K562 (cell line): ENCODE data around the gene CD44. TPM values are rescaled to one million over a fixed set of nuclear protein-coding genes. Genes with fewer than 3 reads are reported as not detected.

Source experiments
- ATAC-seq: fragments of 200-7000 bp; cut with Tn5 transposase; 3 replicates; pipeline ENCODE4 v1.9.1; 2020; ENCODE audit warnings: moderate library complexity
- BruUV-seq: library from RNA; stranded (reverse); fragments of 400-500 nt; replicated peaks from 2 replicates; lab custom pipeline; 2021; lab: Mats Ljungman, UMichigan
- CTCF ChIA-PET: fragments of 300-600 bp; formaldehyde crosslinking; extraction: SDS; loops from one replicate; lab custom pipeline; 2021; ENCODE audit warnings: low intra/inter-chr PET ratio; lab: Yijun Ruan, JAX
- POLR2A ChIA-PET: fragments of 300-600, 350-650 bp; sonication (Branson Sonifier 250); formaldehyde crosslinking; extraction: SDS; loops from one replicate; lab custom pipeline; 2021; ENCODE audit warnings: antibody characterized with exemption, inconsistent platforms; lab: Yijun Ruan, JAX
- DNase-seq, 4 experiments: peaks; one replicate each; pipeline versions ENCODE4 v3.0.0 to v3.0.0-alpha.2; 2011 to 2018; ENCODE audit warnings: low spot score in 3 of 4, mixed read lengths in 3 of 4; ENCODE audit errors: extremely low read depth in 1 of 4
- FAIRE-seq: peaks from 2 replicates; lab custom pipeline; 2011; peaks lifted over from hg19 to GRCh38; lab: Jason Lieb, UNC
- H2AFZ ChIP-seq: 2 replicates; pipeline ENCODE4 v1.6.0; 2011; ENCODE audit warnings: low read depth, low read length, control low read depth, inconsistent platforms
- H3K27ac ChIP-seq: fragments of 200-600 bp; 3 replicates; pipeline ENCODE4 v1.8.0; 2011; ENCODE audit warnings: low read depth, mild to moderate bottlenecking, control low read depth, inconsistent platforms, low read length, moderate library complexity, mixed read lengths; ENCODE audit errors: extremely low read depth
- H3K27me3 ChIP-seq, 2 experiments: fragments of 300-600 bp in 1 of 2; 2 replicates in 1 of 2; 3 replicates in 1 of 2; pipeline versions ENCODE4 v1.6.0 to v1.8.0; 2011; ENCODE audit warnings: inconsistent platforms in 2 of 2, low read length in 2 of 2, mild to moderate bottlenecking in 1 of 2, mixed read lengths in 1 of 2, moderate library complexity in 1 of 2; ENCODE audit not compliant: control insufficient read depth in 2 of 2, insufficient read depth in 2 of 2
- H3K36me3 ChIP-seq: fragments of 300-600 bp; 3 replicates; pipeline ENCODE4 v1.8.0; 2011; ENCODE audit warnings: mild to moderate bottlenecking, low read length, inconsistent platforms; ENCODE audit not compliant: control insufficient read depth, insufficient read depth
- H3K4me1 ChIP-seq, 2 experiments: fragments of 200-600 bp in 1 of 2; replicated peaks in 1 of 2; 2 replicates in 1 of 2; 3 replicates in 1 of 2; pipeline versions ENCODE4 v1.5.1 to v1.8.0; 2011; ENCODE audit warnings: inconsistent platforms in 2 of 2, low read length in 2 of 2, mild to moderate bottlenecking in 1 of 2, mixed read lengths in 1 of 2, moderate library complexity in 1 of 2; ENCODE audit not compliant: control insufficient read depth in 2 of 2, insufficient read depth in 2 of 2
- H3K4me2 ChIP-seq: 2 replicates; pipeline ENCODE4 v1.6.1; 2011; ENCODE audit warnings: low read length, control low read depth, inconsistent platforms, mixed read lengths; ENCODE audit not compliant: insufficient read depth
- H3K4me3 ChIP-seq: fragments of 200-600 bp; sonication (generic), shearing (Covaris generic); 2 replicates; pipeline ENCODE4 v1.5.1; 2016; ENCODE audit warnings: control low read depth, inconsistent platforms
- H3K79me2 ChIP-seq: fragments of 200-600 bp; 3 replicates; pipeline ENCODE4 v1.8.0; 2011; ENCODE audit warnings: low read length, inconsistent platforms; ENCODE audit not compliant: control insufficient read depth, insufficient read depth
- H3K9ac ChIP-seq, 2 experiments: 2 replicates each; pipeline versions ENCODE4 v1.6.0 to v1.6.1; 2011; ENCODE audit warnings: low read depth in 2 of 2, low read length in 2 of 2, control low read depth in 1 of 2, inconsistent platforms in 1 of 2, mild to moderate bottlenecking in 1 of 2, mixed read lengths in 1 of 2; ENCODE audit not compliant: insufficient read depth in 1 of 2
- H3K9me1 ChIP-seq: one replicate; pipeline ENCODE4 v1.6.0; 2011; ENCODE audit warnings: inconsistent platforms, mild to moderate bottlenecking, low read length, moderate library complexity; ENCODE audit not compliant: control insufficient read depth, insufficient read depth
- H3K9me3 ChIP-seq: replicated peaks from 2 replicates; pipeline ENCODE4 v1.5.1; 2011; ENCODE audit warnings: low read depth, low read length, inconsistent platforms; ENCODE audit not compliant: control insufficient read depth, insufficient read depth
- H4K20me1 ChIP-seq: replicated peaks from 2 replicates; pipeline ENCODE4 v1.6.1; 2011; ENCODE audit warnings: low read length, inconsistent platforms, mixed read lengths; ENCODE audit not compliant: control insufficient read depth, insufficient read depth
- CC2D1A ChIP-seq: fragments of 450-650 bp; IDR thresholded peaks from 2 replicates; pipeline ENCODE4 v1.6.1; 2017; ENCODE audit warnings: mild to moderate bottlenecking
- CCAR2 ChIP-seq: fragments of 200-400 bp; formaldehyde crosslinking; IDR thresholded peaks from 2 replicates; pipeline ENCODE4 v1.6.1; 2017; ENCODE audit warnings: mild to moderate bottlenecking, low read depth, low read length
- GABPA ChIP-seq: fragments of 200-800 bp; sonication (Bioruptor generic); conservative IDR thresholded peaks from 2 replicates; pipeline ENCODE4 v1.6.1; 2016; ENCODE audit warnings: low read depth, missing genetic modification characterization, missing compliant biosample characterization
- HSF4 ChIP-seq: fragments of 250-450 bp; sonication (Bioruptor Pico); IDR thresholded peaks from 2 replicates; pipeline ENCODE4 v2.1.2; 2022; ENCODE audit warnings: mild to moderate bottlenecking, moderate library complexity, borderline replicate concordance
- MCM2 ChIP-seq: fragments of 450-650 bp; IDR thresholded peaks from 2 replicates; pipeline ENCODE4 v1.6.1; 2017; ENCODE audit warnings: low read depth, mild to moderate bottlenecking
- POU5F1 ChIP-seq: fragments of 150-350 bp; IDR thresholded peaks from 2 replicates; pipeline ENCODE4 v1.6.1; 2014; ENCODE audit warnings: borderline replicate concordance, low read length, low read depth, mild to moderate bottlenecking; ENCODE audit not compliant: partially characterized antibody
- RBM34 ChIP-seq: fragments of 200-400 bp; formaldehyde crosslinking; IDR thresholded peaks from 2 replicates; pipeline ENCODE4 v1.6.1; 2018; ENCODE audit warnings: low read length, borderline replicate concordance; ENCODE audit not compliant: insufficient read depth
- SPI1 ChIP-seq: IDR thresholded peaks from 2 replicates; pipeline ENCODE4 v1.6.1; 2011; ENCODE audit warnings: low read depth, low read length, control low read depth, borderline replicate concordance
- ZNF134 ChIP-seq: fragments of 250-450 bp; sonication (Bioruptor Pico); conservative IDR thresholded peaks from 2 replicates; pipeline ENCODE4 v1.4.0; 2020
- ZNF184 ChIP-seq: sonication (generic); formaldehyde crosslinking; IDR thresholded peaks from 2 replicates; pipeline ENCODE4 v1.5.0; 2020; ENCODE audit warnings: missing genetic modification reagents
- WGBS: fragments of 100-300 bp; shearing (Covaris generic); methylation state at CpG from one replicate; pipeline ENCODE4 v1.1.6; 2016; ENCODE audit warnings: low coverage, mixed read lengths; ENCODE audit not compliant: insufficient coverage; ENCODE audit errors: missing lambda C conversion rate; 5-methylcytosine and 5-hydroxymethylcytosine counted together
- in situ Hi-C: fragments of 300-500 bp; cut with MboI; formaldehyde crosslinking; loops from 4 replicates; pipeline ENCODE4 v1.15.0; 2018; ENCODE audit warnings: inconsistent platforms, mixed read lengths
- intact Hi-C: fragments of 100-400 bp; cut with micrococcal nuclease; formaldehyde crosslinking; loops from 2 replicates; pipeline ENCODE4 v1.14.2; 2022
- polyA plus RNA-seq, 8 experiments: library from polyadenylated mRNA; depleted of rRNA in 4 of 8; stranded (reverse) in 5 of 8; unstranded in 3 of 8; fragments of >200 nt; fragmentation: Nextera tagmentation in 2 of 8; fragmentation: Illumina TruSeq in 1 of 8; extraction: Ambion mirVana in 2 of 8; extraction: Trizol in 1 of 8; gene quantifications; 2 replicates each; pipeline versions ENCODE4 v1.2.1 to v1.2.3, GENCODE V29; 2011 to 2014; ENCODE audit warnings: inconsistent platforms in 1 of 8, missing spikeins in 1 of 8
- total RNA-seq, 7 experiments: library from RNA; depleted of rRNA in 6 of 7; stranded (reverse); fragments of >200 nt in 6 of 7; fragmentation: Illumina TruSeq in 2 of 7; extraction: Trizol in 2 of 7; gene quantifications; 2 replicates each; pipeline versions ENCODE4 v1.2.1 to v1.2.3, GENCODE V29; 2011 to 2021; ENCODE audit warnings: low replicate concordance in 1 of 7
- TF ChIP-seq, protein P1 (sequence below): fragments of 250-450 bp; sonication (Bioruptor Pico); IDR thresholded peaks from 2 replicates; pipeline ENCODE4 v1.4.0; 2020; ENCODE audit warnings: mild to moderate bottlenecking, moderate library complexity
- TF ChIP-seq, protein P2 (sequence below): sonication (generic); formaldehyde crosslinking; IDR thresholded peaks from 2 replicates; pipeline ENCODE4 v1.5.0; 2020; ENCODE audit warnings: missing genetic modification reagents
- TF ChIP-seq, protein P3 (sequence below): fragments of 450-650 bp; formaldehyde crosslinking; IDR thresholded peaks from 2 replicates; pipeline ENCODE4 v1.4.0; 2020; ENCODE audit warnings: mild to moderate bottlenecking, mixed read lengths

CD44 gene
- total and polyA plus RNA-seq, 9 of the 15 experiments (the other 6 are each of a cell fraction or from before 2014, with no cell fraction given), result 1.2 to 13.9 (median 3.0) TPM

DNA sequence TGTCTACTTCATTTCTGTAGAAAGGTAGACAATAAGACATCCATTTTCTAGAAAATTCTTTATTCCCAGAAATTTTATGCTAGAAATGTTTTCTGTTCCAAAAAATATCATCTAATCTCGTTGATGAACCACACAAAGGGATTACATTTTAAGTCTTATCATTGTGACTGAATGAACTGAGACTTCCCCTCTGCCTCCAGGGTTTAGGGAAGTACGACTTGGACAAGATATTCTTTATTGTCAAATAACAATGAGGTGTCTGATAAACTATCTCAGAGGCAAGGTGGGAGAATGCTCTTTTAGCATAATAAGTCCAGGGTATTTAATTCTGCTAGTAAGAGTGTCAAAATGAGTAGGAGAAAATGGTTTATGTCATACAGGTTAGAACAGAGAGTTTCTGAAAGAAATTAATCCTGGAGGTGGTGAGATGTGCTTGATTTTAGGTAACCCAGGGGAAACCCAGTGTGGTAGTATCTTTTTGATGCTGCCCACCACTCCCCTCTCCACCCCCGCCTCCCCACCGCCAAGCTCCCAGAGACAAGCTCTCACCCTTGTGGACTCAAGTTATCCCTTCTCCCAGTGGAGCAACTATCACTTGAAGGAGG lies 100.6 kb downstream of the CD44 start (continued):
- no peak for TF ChIP-seq RBM34
- TF ChIP-seq, protein P1, sequence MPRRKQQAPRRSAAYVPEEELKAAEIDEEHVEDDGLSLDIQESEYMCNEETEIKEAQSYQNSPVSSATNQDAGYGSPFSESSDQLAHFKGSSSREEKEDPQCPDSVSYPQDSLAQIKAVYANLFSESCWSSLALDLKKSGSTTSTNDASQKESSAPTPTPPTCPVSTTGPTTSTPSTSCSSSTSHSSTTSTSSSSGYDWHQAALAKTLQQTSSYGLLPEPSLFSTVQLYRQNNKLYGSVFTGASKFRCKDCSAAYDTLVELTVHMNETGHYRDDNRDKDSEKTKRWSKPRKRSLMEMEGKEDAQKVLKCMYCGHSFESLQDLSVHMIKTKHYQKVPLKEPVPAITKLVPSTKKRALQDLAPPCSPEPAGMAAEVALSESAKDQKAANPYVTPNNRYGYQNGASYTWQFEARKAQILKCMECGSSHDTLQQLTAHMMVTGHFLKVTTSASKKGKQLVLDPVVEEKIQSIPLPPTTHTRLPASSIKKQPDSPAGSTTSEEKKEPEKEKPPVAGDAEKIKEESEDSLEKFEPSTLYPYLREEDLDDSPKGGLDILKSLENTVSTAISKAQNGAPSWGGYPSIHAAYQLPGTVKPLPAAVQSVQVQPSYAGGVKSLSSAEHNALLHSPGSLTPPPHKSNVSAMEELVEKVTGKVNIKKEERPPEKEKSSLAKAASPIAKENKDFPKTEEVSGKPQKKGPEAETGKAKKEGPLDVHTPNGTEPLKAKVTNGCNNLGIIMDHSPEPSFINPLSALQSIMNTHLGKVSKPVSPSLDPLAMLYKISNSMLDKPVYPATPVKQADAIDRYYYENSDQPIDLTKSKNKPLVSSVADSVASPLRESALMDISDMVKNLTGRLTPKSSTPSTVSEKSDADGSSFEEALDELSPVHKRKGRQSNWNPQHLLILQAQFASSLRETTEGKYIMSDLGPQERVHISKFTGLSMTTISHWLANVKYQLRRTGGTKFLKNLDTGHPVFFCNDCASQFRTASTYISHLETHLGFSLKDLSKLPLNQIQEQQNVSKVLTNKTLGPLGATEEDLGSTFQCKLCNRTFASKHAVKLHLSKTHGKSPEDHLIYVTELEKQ (CRISPR knock-in tag), result no peak

DNA sequence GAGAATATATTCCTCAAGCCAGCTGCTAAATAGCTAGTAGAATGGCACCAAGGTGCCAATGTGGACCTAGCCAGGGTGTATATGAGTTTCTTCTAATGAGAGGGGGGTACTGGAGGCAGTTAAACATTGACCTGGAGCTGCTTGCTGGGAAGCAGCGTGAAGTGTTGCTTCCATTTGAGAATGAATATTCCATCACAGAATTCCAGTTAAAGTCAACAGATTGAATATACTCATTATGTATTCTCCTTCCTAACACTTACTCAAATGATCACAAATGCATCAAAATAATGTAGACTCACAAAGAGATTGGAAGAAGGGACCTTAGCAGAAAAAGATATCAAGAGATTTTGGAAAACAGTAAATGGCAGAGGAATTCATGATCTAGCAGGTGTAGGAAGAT lies 102.1 kb downstream of the CD44 start:
- FAIRE-seq, result no peak
- in situ Hi-C loops, result loop anchor here (25.0 kb wide), 1 partner anchor 304 kb away; no protein-coding TSS in a partner anchor
- Histone ChIP-seq H3K27ac (no peak overlapping the region), H2AFZ (no peak overlapping the region), H3K4me3 (no peak overlapping the region), H3K4me2 (no peak overlapping the region), H3K4me1 (no peaks in the 10 kb centered on the region; a peak in 1 of 5 replicates), H3K9me3 (no peaks in the 10 kb centered on the region), H3K79me2 (no peaks in the 10 kb centered on the region), H3K9ac (no peak overlapping the region), H3K27me3 (peaks cover 0 to 3% of the 10 kb centered on the region in 2 experiments; a peak in 3 of 5 replicates), H3K36me3 (no peaks in the 10 kb centered on the region), H3K9me1 (no peaks in the 10 kb centered on the region), H4K20me1 (no peaks in the 10 kb centered on the region)
- intact Hi-C loops, result no loop called here
- no peak for ATAC-seq
- POLR2A ChIA-PET, result interaction anchor here (0.6 kb wide), 1 partner anchor 12 kb away, joined by 4 read pairs; no protein-coding TSS in a partner anchor
- no peak for TF ChIP-seq HSF4 (CRISPR knock-in tag)
- TF ChIP-seq, protein P2, sequence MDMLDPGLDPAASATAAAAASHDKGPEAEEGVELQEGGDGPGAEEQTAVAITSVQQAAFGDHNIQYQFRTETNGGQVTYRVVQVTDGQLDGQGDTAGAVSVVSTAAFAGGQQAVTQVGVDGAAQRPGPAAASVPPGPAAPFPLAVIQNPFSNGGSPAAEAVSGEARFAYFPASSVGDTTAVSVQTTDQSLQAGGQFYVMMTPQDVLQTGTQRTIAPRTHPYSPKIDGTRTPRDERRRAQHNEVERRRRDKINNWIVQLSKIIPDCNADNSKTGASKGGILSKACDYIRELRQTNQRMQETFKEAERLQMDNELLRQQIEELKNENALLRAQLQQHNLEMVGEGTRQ (CRISPR knock-in tag), result no peak
- TF ChIP-seq GABPA (tag), result no peak
- no peak for TF ChIP-seq ZNF184 (CRISPR knock-in tag)
- TF ChIP-seq MCM2, result no peak
- TF ChIP-seq CCAR2, result no peak
- TF ChIP-seq, protein P3, sequence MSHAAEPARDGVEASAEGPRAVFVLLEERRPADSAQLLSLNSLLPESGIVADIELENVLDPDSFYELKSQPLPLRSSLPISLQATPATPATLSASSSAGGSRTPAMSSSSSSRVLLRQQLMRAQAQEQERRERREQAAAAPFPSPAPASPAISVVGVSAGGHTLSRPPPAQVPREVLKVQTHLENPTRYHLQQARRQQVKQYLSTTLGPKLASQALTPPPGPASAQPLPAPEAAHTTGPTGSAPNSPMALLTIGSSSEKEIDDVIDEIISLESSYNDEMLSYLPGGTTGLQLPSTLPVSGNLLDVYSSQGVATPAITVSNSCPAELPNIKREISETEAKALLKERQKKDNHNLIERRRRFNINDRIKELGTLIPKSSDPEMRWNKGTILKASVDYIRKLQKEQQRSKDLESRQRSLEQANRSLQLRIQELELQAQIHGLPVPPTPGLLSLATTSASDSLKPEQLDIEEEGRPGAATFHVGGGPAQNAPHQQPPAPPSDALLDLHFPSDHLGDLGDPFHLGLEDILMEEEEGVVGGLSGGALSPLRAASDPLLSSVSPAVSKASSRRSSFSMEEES (CRISPR knock-in tag), result no peak
- TF ChIP-seq SPI1, result no peak
- TF ChIP-seq CC2D1A, result no peak
- no peak for TF ChIP-seq ZNF134 (CRISPR knock-in tag)
- TF ChIP-seq POU5F1, result no peak
- no peak for DNase-seq
- WGBS, result 0% methylated on average over 1 of the region's 1 CpG
- CTCF ChIA-PET, result interaction anchor here (0.9 kb wide), 1 partner anchor 243 kb away, joined by 4 read pairs; no protein-coding TSS in a partner anchor
- no TSS peak for BruUV-seq
